Endothelial cell of umbilical vein (primary cell): ENCODE measurements around the gene ZNHIT3. TPM values are rescaled to one million over a fixed set of nuclear protein-coding genes. Genes with fewer than 3 reads are reported as not detected.

ENCODE experiments used
- BruUV-seq: library from RNA; stranded (reverse); fragments of 400-500 nt; replicated peaks from 2 replicates; lab custom pipeline; 2021; lab: Mats Ljungman, UMichigan
- CTCF ChIA-PET: fragments of 300-600, 350-600 bp; sonication (Branson Sonifier 250); formaldehyde crosslinking; loops from one replicate; lab custom pipeline; 2021; ENCODE audit warnings: antibody characterized with exemption, inconsistent platforms; lab: Charles Lee
- POLR2A ChIA-PET: fragments of 300-600, 350-600 bp; sonication (Branson Sonifier 250); formaldehyde crosslinking; loops from one replicate; lab custom pipeline; 2021; ENCODE audit warnings: antibody characterized with exemption, inconsistent platforms; lab: Charles Lee
- DNase-seq: peaks from one replicate; pipeline ENCODE4 v3.0.0-alpha.2; 2011; ENCODE audit warnings: low read depth, low spot score
- FAIRE-seq: peaks from 2 replicates; lab custom pipeline; 2011; peaks lifted over from hg19 to GRCh38; lab: Jason Lieb, UNC
- H2AFZ ChIP-seq: 2 replicates; pipeline ENCODE4 v1.6.0; 2012; ENCODE audit warnings: low read depth, low read length, control low read depth, inconsistent platforms
- H3K27ac ChIP-seq: 2 replicates; pipeline ENCODE4 v1.5.1; 2011; ENCODE audit warnings: low read depth, mild to moderate bottlenecking, control low read depth, low read length, moderate library complexity; ENCODE audit not compliant: insufficient read depth
- H3K27me3 ChIP-seq, 2 experiments: 2 replicates each; pipeline versions ENCODE4 v1.6.0 to v1.6.1; 2011; ENCODE audit warnings: low read length in 2 of 2, mixed read lengths in 1 of 2; ENCODE audit not compliant: control insufficient read depth in 2 of 2, insufficient read depth in 2 of 2
- H3K36me3 ChIP-seq, 2 experiments: 2 replicates in 1 of 2; 3 replicates in 1 of 2; pipeline ENCODE4 v1.5.1; 2011; ENCODE audit warnings: low read length in 2 of 2, mild to moderate bottlenecking in 1 of 2, moderate library complexity in 1 of 2; ENCODE audit not compliant: control insufficient read depth in 2 of 2, insufficient read depth in 2 of 2; ENCODE audit errors: extremely low read depth in 1 of 2
- H3K4me1 ChIP-seq: 3 replicates; pipeline ENCODE4 v1.5.1; 2011; ENCODE audit warnings: mild to moderate bottlenecking, low read length; ENCODE audit not compliant: control insufficient read depth, insufficient read depth; ENCODE audit errors: extremely low read depth
- H3K4me2 ChIP-seq: 2 replicates; pipeline ENCODE4 v1.6.1; 2011; ENCODE audit warnings: low read length, control low read depth, mixed read lengths; ENCODE audit not compliant: insufficient read depth
- H3K4me3 ChIP-seq, 3 experiments: fragments of 200-600 bp in 1 of 3; sonication (generic), shearing (Covaris generic) in 1 of 3; replicated peaks in 1 of 3; 2 replicates each; pipeline ENCODE4 v1.5.1; 2011 to 2016; ENCODE audit warnings: control low read depth in 3 of 3, low read length in 3 of 3, mild to moderate bottlenecking in 2 of 3, inconsistent platforms in 1 of 3, low read depth in 1 of 3, moderate library complexity in 1 of 3; ENCODE audit not compliant: insufficient read depth in 1 of 3
- H3K79me2 ChIP-seq: 2 replicates; pipeline ENCODE4 v1.6.0; 2012; ENCODE audit warnings: low read length, inconsistent platforms; ENCODE audit not compliant: control insufficient read depth, insufficient read depth
- H3K9ac ChIP-seq: replicated peaks from 2 replicates; pipeline ENCODE3; 2011; ENCODE audit warnings: low read length, control low read depth; ENCODE audit not compliant: insufficient read depth; ENCODE audit errors: extremely low read depth
- H3K9me1 ChIP-seq: replicated peaks from 3 replicates; pipeline ENCODE4 v1.6.0; 2011; ENCODE audit warnings: mild to moderate bottlenecking, low read length; ENCODE audit not compliant: control insufficient read depth, insufficient read depth; ENCODE audit errors: extremely low read depth
- H3K9me3 ChIP-seq: replicated peaks from 2 replicates; pipeline ENCODE4 v1.5.1; 2012; ENCODE audit warnings: low read length, inconsistent platforms; ENCODE audit not compliant: control insufficient read depth, insufficient read depth
- H4K20me1 ChIP-seq: replicated peaks from 2 replicates; pipeline ENCODE3; 2011; ENCODE audit warnings: mild to moderate bottlenecking, low read length; ENCODE audit not compliant: control insufficient read depth, insufficient read depth; ENCODE audit errors: extremely low read depth
- CTCF ChIP-seq, 2 donors: IDR thresholded peaks; 1 replicate in 1 of 2; 2 replicates in 1 of 2; pipeline ENCODE4 v1.5.1; 2011; ENCODE audit warnings: low read length in 2 of 2, mild to moderate bottlenecking in 2 of 2, moderate library complexity in 2 of 2, control low read depth in 1 of 2, inconsistent platforms in 1 of 2, low read depth in 1 of 2; ENCODE audit not compliant: insufficient read depth in 1 of 2; ENCODE audit errors: extremely low read depth in 1 of 2
- EZH2 ChIP-seq: IDR thresholded peaks from 2 replicates; pipeline ENCODE4 v1.6.1; 2012; ENCODE audit warnings: borderline replicate concordance, low read depth, mild to moderate bottlenecking, moderate library complexity, low read length, inconsistent platforms; ENCODE audit not compliant: severe bottlenecking
- FOS ChIP-seq: IDR thresholded peaks from 2 replicates; pipeline ENCODE4 v1.6.1; 2011; ENCODE audit warnings: mild to moderate bottlenecking, low read length, moderate library complexity, borderline replicate concordance; ENCODE audit not compliant: insufficient read depth
- GATA2 ChIP-seq: IDR thresholded peaks from 2 replicates; pipeline ENCODE4 v1.7.0; 2011; ENCODE audit warnings: low read depth, mild to moderate bottlenecking, moderate library complexity, mixed read lengths, low read length; ENCODE audit not compliant: insufficient read length, insufficient read depth
- JUN ChIP-seq: IDR thresholded peaks from 2 replicates; pipeline ENCODE4 v1.6.1; 2011; ENCODE audit warnings: borderline replicate concordance, low read depth; ENCODE audit not compliant: insufficient read length, insufficient read depth
- MYC ChIP-seq: IDR thresholded peaks from one replicate; pipeline ENCODE4 v1.6.1; 2011; ENCODE audit warnings: mild to moderate bottlenecking, low read depth, low read length
- POLR2A ChIP-seq: IDR thresholded peaks from 2 replicates; pipeline ENCODE4 v1.6.1; 2012; ENCODE audit warnings: low read depth, mild to moderate bottlenecking, control low read depth, low read length
- POLR2AphosphoS5 ChIP-seq: IDR thresholded peaks from 2 replicates; pipeline ENCODE4 v1.6.1; 2012; ENCODE audit warnings: low read depth, mild to moderate bottlenecking, control low read depth, low read length, moderate library complexity; ENCODE audit not compliant: insufficient read depth
- dilution Hi-C: fragments of 300-500 bp; cut with MboI; formaldehyde crosslinking; loops from one replicate; pipeline ENCODE4 v1.15.0; 2019; ENCODE audit warnings: low sequenced_read_pairs; ENCODE audit not compliant: extremely low pct_ligation_motif_present
- intact Hi-C: fragments of 100-400 bp; cut with micrococcal nuclease; formaldehyde crosslinking; loops from one replicate; pipeline ENCODE4 v1.10.0; 2022
- polyA plus RNA-seq, 4 experiments: library from polyadenylated mRNA; depleted of rRNA in 3 of 4; stranded (reverse) in 3 of 4; unstranded in 1 of 4; fragments of >200 nt; gene quantifications; 2 replicates each; pipeline versions ENCODE4 v1.2.1 to v1.2.3, GENCODE V29; 2011 to 2012; ENCODE audit warnings: missing spikeins in 1 of 4
- total RNA-seq: library from RNA; stranded (reverse); gene quantifications from 2 replicates; pipeline ENCODE4 v1.2.3, GENCODE V29; 2021
- TF ChIP-seq, protein P1 (sequence below): IDR thresholded peaks from 2 replicates; pipeline ENCODE4 v1.6.1; 2011; ENCODE audit not compliant: insufficient read depth, insufficient read length

The ZNHIT3 gene
- total and polyA plus RNA-seq, 2 donors (not counting 3 experiments of a cell fraction or from before 2014, with no cell fraction given) = 34.0 to 66.9 TPM

DNA sequence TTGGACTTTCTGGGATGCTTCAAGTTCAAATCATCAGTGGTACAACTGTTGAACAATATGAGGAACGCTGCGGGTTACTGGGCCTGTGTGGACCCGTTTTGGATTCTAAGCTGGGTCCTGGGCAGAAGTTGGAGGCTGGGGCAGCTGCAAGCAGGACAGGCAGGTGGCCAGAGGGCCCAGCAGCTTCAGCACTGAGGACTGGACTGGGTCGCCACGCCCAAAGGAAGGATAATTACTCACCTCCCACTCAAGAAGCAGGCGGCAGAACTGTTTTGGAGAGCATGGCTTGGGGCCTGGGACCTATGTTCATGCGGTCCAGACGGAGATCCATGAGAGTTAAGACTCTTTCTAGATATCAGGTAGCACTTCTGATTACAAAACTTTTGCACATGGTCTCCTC lies 1.5 kb upstream of the ZNHIT3 start:
- peaks cover 17% of the 10 kb centered on the region for H3K4me1 ChIP-seq
- no peaks in the 10 kb centered on the region for H3K9me3 ChIP-seq
- BruUV-seq = no TSS peak
- H3K9ac ChIP-seq = no peak overlapping the region
- H2AFZ ChIP-seq = no peak overlapping the region
- POLR2A ChIA-PET = no interaction called here
- H3K9me1 ChIP-seq = no peaks in the 10 kb centered on the region
- H3K79me2 ChIP-seq = peaks cover 15% of the 10 kb centered on the region
- FAIRE-seq (no peak), DNase-seq (no peak)
- dilution Hi-C loops = no loop called here
- peaks cover 0 to 9% of the 10 kb centered on the region in 2 experiments for H3K27me3 ChIP-seq
- H4K20me1 ChIP-seq = no peaks in the 10 kb centered on the region
- no peak overlapping the region for H3K4me3 ChIP-seq
- H3K4me2 ChIP-seq = no peak overlapping the region
- intact Hi-C loops = no loop called here
- CTCF ChIA-PET = no interaction called here
- no peak for TF ChIP-seq JUN
- TF ChIP-seq, protein P1, sequence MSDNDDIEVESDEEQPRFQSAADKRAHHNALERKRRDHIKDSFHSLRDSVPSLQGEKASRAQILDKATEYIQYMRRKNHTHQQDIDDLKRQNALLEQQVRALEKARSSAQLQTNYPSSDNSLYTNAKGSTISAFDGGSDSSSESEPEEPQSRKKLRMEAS = no peak
- TF ChIP-seq POLR2AphosphoS5 = no peak
- TF ChIP-seq FOS = no peak
- TF ChIP-seq MYC = no peak
- TF ChIP-seq GATA2 = no peak
- TF ChIP-seq CTCF (IDR thresholded peaks at IDR 0.05; ENCODE audit: extremely low read depth in 1 of 2, insufficient read depth in 1 of 2, low read depth in 1 of 2, low read length in 2 of 2) = no peak
- no peak for TF ChIP-seq EZH2
- TF ChIP-seq POLR2A = no peak
- H3K36me3 ChIP-seq = no peaks in the 10 kb centered on the region
- no peak overlapping the region for H3K27ac ChIP-seq
